Epithelial cell of esophagus (primary cell): Measurements from ENCODE around the gene NUDT13.

Source experiments
- DNase-seq: peaks from one replicate; pipeline ENCODE4 v3.0.0; 2010; ENCODE audit warnings: low read depth
- H3K4me3 ChIP-seq: 2 replicates; pipeline ENCODE4 v1.5.1; 2011; ENCODE audit warnings: mild to moderate bottlenecking, low read length, control low read depth
- TF ChIP-seq, protein P1 (sequence below): IDR thresholded peaks from 2 replicates; pipeline ENCODE4 v1.5.1; 2011; ENCODE audit warnings: low read depth, mild to moderate bottlenecking, low read length, control low read depth, inconsistent platforms; ENCODE audit not compliant: insufficient read depth; ENCODE audit errors: missing control alignments

NUDT13 gene

DNA sequence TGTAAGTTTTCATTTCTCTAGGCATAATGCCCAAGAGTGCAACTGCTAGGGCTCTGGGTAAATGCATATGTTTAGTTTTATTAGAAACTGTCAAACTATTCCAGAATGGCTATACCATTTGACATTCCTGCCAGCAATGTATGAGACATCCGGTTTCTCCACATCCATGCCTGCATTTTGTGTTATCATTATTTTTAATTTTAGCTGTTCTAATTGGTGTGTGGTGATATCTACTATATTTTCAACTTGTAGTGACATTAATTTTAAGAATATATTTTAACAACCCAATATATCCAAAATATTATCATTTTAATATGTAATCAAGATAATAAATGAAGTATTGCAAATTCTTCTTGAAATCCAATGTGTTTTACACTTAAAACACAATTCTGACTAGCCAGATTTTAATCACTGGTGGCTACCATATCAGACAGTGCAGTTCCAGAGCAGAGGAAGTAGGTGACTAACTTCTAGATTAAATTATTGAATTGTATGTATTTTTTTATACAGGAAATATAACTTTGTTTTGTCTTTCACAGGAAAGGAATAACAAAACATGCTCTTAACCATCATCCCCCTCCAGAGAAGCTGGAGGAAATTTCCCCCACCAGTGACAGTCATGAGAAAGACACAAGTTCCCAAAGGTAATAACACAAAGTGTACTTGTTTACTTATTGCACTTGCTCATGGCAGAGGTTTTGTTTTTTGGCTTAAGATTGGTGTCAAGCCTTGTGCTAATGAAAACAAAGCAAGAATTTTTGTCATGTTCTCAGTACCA is 64.1 kb downstream of the NUDT13 start:
- H3K4me3 ChIP-seq = no peak overlapping the region
- DNase-seq = no peak
- TF ChIP-seq, protein P1, sequence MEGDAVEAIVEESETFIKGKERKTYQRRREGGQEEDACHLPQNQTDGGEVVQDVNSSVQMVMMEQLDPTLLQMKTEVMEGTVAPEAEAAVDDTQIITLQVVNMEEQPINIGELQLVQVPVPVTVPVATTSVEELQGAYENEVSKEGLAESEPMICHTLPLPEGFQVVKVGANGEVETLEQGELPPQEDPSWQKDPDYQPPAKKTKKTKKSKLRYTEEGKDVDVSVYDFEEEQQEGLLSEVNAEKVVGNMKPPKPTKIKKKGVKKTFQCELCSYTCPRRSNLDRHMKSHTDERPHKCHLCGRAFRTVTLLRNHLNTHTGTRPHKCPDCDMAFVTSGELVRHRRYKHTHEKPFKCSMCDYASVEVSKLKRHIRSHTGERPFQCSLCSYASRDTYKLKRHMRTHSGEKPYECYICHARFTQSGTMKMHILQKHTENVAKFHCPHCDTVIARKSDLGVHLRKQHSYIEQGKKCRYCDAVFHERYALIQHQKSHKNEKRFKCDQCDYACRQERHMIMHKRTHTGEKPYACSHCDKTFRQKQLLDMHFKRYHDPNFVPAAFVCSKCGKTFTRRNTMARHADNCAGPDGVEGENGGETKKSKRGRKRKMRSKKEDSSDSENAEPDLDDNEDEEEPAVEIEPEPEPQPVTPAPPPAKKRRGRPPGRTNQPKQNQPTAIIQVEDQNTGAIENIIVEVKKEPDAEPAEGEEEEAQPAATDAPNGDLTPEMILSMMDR = no peak
